ENCODE results near the gene HECTD4. TPM values are rescaled to one million over a fixed set of nuclear protein-coding genes. Genes with fewer than 3 reads are reported as not detected.

HECTD4 gene
- total RNA-seq, 2 donors from 2014 or later, result 23.3 to 45.2 TPM

DNA sequence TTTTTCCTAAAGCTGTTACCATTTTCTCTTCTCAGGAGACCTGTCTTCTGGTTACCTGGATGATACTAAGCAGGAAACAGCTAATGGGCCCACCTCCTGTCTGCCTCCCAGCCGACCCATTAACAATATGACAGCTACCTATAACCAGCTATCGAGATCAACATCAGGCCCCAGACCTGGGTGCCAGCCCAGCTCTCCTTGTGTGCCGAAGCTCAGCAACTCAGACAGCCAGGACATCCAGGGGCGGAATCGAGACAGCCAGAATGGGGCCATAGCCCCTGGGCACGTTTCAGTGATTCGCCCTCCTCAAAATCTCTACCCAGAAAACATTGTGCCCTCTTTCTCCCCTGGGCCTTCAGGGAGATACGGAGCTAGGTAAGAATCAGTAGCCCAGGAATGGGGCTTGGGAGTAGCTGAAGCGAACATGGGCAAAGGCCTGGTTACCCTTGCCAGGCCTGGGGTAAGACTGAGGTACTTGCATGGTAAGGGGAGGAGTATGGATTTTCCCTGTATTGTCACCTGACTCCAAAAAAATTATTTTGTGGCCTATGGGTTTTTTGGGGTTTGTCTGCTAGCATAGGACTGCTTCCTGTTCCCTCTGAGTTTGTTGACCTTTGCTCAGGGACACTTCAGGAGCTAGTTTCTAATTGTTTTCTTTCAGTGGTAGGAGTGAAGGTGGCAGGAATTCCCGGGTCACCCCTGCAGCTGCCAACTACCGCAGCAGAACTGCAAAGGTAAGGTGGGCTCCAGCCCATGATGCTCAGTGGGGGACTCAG is 230.3 kb downstream of the HECTD4 start:
- no peaks in the 10 kb centered on the region for H3K9me3 ChIP-seq
- no peak overlapping the region for H3K27ac ChIP-seq
- intact Hi-C loops (cut with DNase I), result no loop called here
- H3K4me1 ChIP-seq, result no peaks in the 10 kb centered on the region
- peaks cover 7 to 23% of the 10 kb centered on the region in 2 donors for H3K36me3 ChIP-seq (replicated peaks in 1 of 2; ENCODE audit: insufficient read depth in 1 of 2, low read depth in 2 of 2)
- H3K27me3 ChIP-seq, result no peaks in the 10 kb centered on the region
- WGBS, 2 donors, result 91% methylated on average over 11 of the region's 11 CpGs
- no peak for TF ChIP-seq POLR2A (IDR thresholded peaks at IDR 0.05)
- TF ChIP-seq, protein P1, sequence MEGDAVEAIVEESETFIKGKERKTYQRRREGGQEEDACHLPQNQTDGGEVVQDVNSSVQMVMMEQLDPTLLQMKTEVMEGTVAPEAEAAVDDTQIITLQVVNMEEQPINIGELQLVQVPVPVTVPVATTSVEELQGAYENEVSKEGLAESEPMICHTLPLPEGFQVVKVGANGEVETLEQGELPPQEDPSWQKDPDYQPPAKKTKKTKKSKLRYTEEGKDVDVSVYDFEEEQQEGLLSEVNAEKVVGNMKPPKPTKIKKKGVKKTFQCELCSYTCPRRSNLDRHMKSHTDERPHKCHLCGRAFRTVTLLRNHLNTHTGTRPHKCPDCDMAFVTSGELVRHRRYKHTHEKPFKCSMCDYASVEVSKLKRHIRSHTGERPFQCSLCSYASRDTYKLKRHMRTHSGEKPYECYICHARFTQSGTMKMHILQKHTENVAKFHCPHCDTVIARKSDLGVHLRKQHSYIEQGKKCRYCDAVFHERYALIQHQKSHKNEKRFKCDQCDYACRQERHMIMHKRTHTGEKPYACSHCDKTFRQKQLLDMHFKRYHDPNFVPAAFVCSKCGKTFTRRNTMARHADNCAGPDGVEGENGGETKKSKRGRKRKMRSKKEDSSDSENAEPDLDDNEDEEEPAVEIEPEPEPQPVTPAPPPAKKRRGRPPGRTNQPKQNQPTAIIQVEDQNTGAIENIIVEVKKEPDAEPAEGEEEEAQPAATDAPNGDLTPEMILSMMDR (IDR thresholded peaks at IDR 0.05), result no peak
- H3K4me3 ChIP-seq, result no peak overlapping the region
- no peak for ATAC-seq
- DNase-seq, result peak in 1 of 4 donors; percentile 6

DNA sequence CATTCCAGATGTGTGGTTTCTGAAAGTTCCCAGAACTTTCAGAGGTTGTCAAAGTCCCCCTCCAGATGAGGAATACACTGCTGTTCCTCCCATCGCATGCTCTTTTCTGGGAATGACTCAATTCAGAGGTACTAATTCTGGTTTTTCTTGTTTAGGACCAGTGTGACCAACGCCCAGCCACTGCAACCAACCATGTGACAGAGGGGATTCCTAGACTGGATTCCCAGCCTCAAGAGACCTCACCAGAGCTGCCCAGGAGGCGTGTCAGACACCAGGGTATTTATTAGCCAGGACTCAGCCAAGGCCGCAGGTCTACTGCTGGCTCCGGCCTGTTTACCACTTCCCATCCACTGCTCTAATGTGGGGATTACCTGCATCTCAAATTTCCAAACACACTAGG is 232.6 kb downstream of the HECTD4 start:
- H3K36me3 ChIP-seq (replicated peaks in 1 of 2; ENCODE audit: insufficient read depth in 1 of 2, low read depth in 2 of 2), result peaks cover 7 to 29% of the 10 kb centered on the region in 2 donors
- TF ChIP-seq, protein P1 (IDR thresholded peaks at IDR 0.05), result no peak
- TF ChIP-seq POLR2A (IDR thresholded peaks at IDR 0.05), result no peak
- peak; percentile 32 to 68 (median 58) for DNase-seq
- H3K4me1 ChIP-seq, result no peaks in the 10 kb centered on the region
- H3K9me3 ChIP-seq, result no peaks in the 10 kb centered on the region
- peak; percentile 83 for ATAC-seq
- H3K4me3 ChIP-seq, result no peak overlapping the region
- H3K27ac ChIP-seq, result peak overlapping the region in 2 of 4 donors; percentile 19 to 56
- no peaks in the 10 kb centered on the region for H3K27me3 ChIP-seq
- intact Hi-C loops (cut with DNase I), result no loop called here
- WGBS, 2 donors, result 61 to 66% methylated on average over 4 to 5 of the region's 5 CpGs

DNA sequence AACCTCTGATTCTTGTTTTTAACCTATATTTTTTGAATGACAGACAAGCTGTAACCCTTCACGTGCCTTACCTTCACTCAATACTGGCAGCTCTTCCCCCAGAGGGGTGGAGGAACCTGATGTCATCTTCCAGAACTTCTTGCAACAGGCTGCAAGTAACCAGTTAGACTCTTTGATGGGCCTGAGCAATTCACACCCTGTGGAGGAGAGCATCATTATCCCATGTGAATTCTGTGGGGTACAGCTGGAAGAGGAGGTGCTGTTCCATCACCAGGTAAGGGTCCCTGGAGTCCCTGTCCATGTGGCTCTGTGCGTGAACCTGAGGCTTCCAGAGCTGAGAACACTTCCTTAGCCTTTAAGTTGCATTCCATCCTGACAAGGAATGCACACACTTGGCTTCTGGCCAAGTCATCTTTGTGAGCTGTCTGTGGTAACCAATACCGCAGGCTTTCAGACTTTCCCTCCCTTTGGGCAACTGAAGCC is 234.2 kb downstream of the HECTD4 start:
- intact Hi-C loops (cut with DNase I), result no loop called here
- H3K27ac ChIP-seq, result no peak overlapping the region
- ATAC-seq, result no peak
- H3K4me1 ChIP-seq, result no peaks in the 10 kb centered on the region
- no peaks in the 10 kb centered on the region for H3K9me3 ChIP-seq
- H3K27me3 ChIP-seq, result no peaks in the 10 kb centered on the region
- peaks cover 7 to 29% of the 10 kb centered on the region in 2 donors for H3K36me3 ChIP-seq (replicated peaks in 1 of 2; ENCODE audit: insufficient read depth in 1 of 2, low read depth in 2 of 2)
- peak in 1 of 4 donors; percentile 5 for DNase-seq
- no peak overlapping the region for H3K4me3 ChIP-seq
- 87 to 92% methylated on average over 2 to 3 of the region's 3 CpGs for WGBS, 2 donors
- TF ChIP-seq POLR2A (IDR thresholded peaks at IDR 0.05), result no peak
- TF ChIP-seq, protein P1 (IDR thresholded peaks at IDR 0.05), result no peak

DNA sequence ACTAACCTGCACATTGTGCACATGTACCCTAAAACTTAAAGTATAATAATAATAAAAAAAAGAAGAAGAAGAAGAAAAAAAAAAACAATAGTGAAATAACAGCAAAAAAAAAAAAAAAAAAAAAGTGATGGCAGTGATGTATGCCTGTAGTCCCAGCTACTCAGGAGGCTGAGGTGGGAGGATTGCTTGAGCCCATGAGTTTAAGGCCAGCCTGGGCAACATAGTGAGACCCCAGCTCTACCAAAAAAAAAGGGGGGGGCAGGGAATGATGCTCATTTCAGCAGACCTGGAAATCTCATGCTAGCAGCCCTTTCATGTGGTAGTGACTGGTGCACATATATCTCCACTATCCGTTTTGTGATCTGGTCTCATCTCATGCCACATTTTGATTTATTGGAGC is 236.1 kb downstream of the HECTD4 start:
- ATAC-seq (no peak), DNase-seq (no peak)
- H3K27ac ChIP-seq, result no peak overlapping the region
- H3K4me3 ChIP-seq, result no peak overlapping the region
- H3K9me3 ChIP-seq, result no peaks in the 10 kb centered on the region
- no peaks in the 10 kb centered on the region for H3K4me1 ChIP-seq
- intact Hi-C loops (cut with DNase I), result no loop called here
- TF ChIP-seq POLR2A (IDR thresholded peaks at IDR 0.05), result no peak
- TF ChIP-seq, protein P1 (IDR thresholded peaks at IDR 0.05), result no peak
- no peaks in the 10 kb centered on the region for H3K27me3 ChIP-seq
- H3K36me3 ChIP-seq (replicated peaks in 1 of 2; ENCODE audit: insufficient read depth in 1 of 2, low read depth in 2 of 2), result peaks cover 0 to 19% of the 10 kb centered on the region in 2 donors
- WGBS, 2 donors, result 89 to 93% methylated on average over 1 of the region's 1 CpG

Measured in body of pancreas (tissue), 4 donors.